Nephron progenitor cell (in vitro differentiated cells): ENCODE measurements around the gene CDK11B.

Experiments used
- DNase-seq: peaks from one replicate; pipeline ENCODE4 v3.0.0; 2021
- H3K27ac Mint-ChIP-seq: 2 replicates; pipeline ENCODE4 v1.8.0; 2021; ENCODE audit warnings: mild to moderate bottlenecking, moderate library complexity, mixed read lengths
- H3K27me3 Mint-ChIP-seq: 2 replicates; pipeline ENCODE4 v1.8.0; 2021; ENCODE audit warnings: mild to moderate bottlenecking, low read depth, mixed read lengths; ENCODE audit not compliant: poor library complexity
- H3K36me3 Mint-ChIP-seq: 2 replicates; pipeline ENCODE4 v1.8.0; 2021; ENCODE audit warnings: low read depth, mixed read lengths
- H3K4me1 Mint-ChIP-seq: 2 replicates; pipeline ENCODE4 v1.8.0; 2021; ENCODE audit warnings: mixed read lengths
- H3K4me3 Mint-ChIP-seq: 2 replicates; pipeline ENCODE4 v1.8.0; 2021; ENCODE audit warnings: mild to moderate bottlenecking, moderate library complexity, mixed read lengths
- H3K9me3 Mint-ChIP-seq: 2 replicates; pipeline ENCODE4 v1.8.0; 2021; ENCODE audit warnings: mild to moderate bottlenecking, moderate library complexity, mixed read lengths
- CTCF ChIP-seq: fragments of 200-600 bp; sonication (generic); IDR thresholded peaks from 2 replicates; pipeline ENCODE4 v1.5.0; 2021; ENCODE audit warnings: antibody characterized with exemption

CDK11B gene

GRCh38 chr1:1619917-1620361 lies 38.9 kb downstream of the CDK11B start:
- Mint-ChIP-seq H3K27me3 (no peaks in the 10 kb centered on the region), H3K27ac (no peak overlapping the region), H3K4me3 (no peak overlapping the region), H3K36me3 (no peaks in the 10 kb centered on the region), H3K4me1 (peaks cover 13% of the 10 kb centered on the region), H3K9me3 (no peaks in the 10 kb centered on the region)
- DNase-seq, result peak; percentile 38
- peak; percentile 20 for TF ChIP-seq CTCF

DNA sequence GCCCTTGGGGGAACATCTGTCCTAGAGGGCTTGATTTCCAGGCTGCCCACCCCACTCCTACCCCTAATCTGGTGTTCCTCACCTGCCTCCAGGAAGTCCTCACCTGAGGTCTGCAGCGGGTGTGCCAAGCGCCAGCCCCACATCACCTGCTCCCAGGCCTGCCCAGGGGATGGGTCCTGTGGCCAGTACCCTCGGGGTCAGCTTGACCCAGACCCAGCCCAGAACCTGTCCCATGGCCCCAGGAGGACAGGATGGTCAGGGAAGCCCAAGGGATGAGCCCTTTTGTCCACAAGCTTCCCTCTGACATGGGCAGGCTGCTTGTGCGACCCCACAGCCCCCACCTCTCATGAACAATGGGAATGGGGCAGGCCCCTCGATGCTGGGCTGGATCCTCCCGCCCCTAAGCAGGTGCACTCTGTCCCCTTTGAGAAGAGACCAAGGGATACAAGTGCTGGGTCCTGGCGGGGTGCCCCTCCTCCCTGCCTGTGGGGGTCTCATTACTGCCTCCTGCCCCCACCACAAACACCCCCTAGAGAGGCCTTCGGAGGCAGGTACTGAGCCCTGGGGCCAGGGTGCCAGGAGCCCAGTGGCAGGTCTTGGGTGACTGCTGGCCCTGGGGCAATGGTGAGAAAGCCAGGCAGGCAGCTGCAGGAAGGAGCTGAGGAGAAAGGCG lies 40.3 kb downstream of the CDK11B start:
- Mint-ChIP-seq H3K4me3 (no peak overlapping the region), H3K27me3 (no peaks in the 10 kb centered on the region), H3K4me1 (peaks cover 27% of the 10 kb centered on the region), H3K9me3 (no peaks in the 10 kb centered on the region), H3K27ac (no peak overlapping the region), H3K36me3 (no peaks in the 10 kb centered on the region)
- TF ChIP-seq CTCF, result no peak
- DNase-seq, result no peak

DNA sequence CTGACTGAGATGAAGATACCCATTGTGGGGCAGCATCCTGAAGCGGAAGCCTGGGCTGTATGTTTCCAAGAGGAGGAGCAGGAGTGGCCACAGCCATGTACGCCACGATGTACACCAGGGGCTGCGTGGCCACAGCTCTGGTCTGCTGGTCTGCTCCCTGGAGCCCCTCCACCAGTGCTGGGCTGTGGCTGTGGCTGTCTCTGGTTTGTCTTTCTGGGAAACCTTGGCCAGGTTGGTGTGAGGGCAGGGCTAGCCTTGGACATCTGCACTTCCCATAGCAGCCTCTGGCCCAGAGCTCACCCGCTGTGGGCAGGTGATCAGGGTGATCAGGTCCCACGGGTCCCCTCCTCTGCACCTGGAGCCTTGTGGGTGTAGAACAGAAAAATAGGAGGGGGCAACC lies 40.9 kb downstream of the CDK11B start:
- DNase-seq, result no peak
- Mint-ChIP-seq H3K9me3 (no peaks in the 10 kb centered on the region), H3K27ac (no peak overlapping the region), H3K27me3 (no peaks in the 10 kb centered on the region), H3K4me1 (peaks cover 29% of the 10 kb centered on the region), H3K36me3 (no peaks in the 10 kb centered on the region), H3K4me3 (peak overlapping the region; percentile 83)
- no peak for TF ChIP-seq CTCF

GRCh38 chr1:1617516-1617915 lies 41.3 kb downstream of the CDK11B start:
- no peaks in the 10 kb centered on the region for H3K27me3 Mint-ChIP-seq
- H3K36me3 Mint-ChIP-seq, result no peaks in the 10 kb centered on the region
- DNase-seq, result no peak
- no peaks in the 10 kb centered on the region for H3K9me3 Mint-ChIP-seq
- peak overlapping the region; percentile 48 for H3K27ac Mint-ChIP-seq
- peak overlapping the region; percentile 83 for H3K4me3 Mint-ChIP-seq
- no peak for TF ChIP-seq CTCF
- peaks cover 26% of the 10 kb centered on the region for H3K4me1 Mint-ChIP-seq

GRCh38 chr1:1616838-1617237 lies 42.0 kb downstream of the CDK11B start:
- Mint-ChIP-seq H3K27me3 (no peaks in the 10 kb centered on the region), H3K36me3 (peaks cover 5% of the 10 kb centered on the region), H3K4me1 (peaks cover 31% of the 10 kb centered on the region), H3K4me3 (peak overlapping the region; percentile 83), H3K9me3 (no peaks in the 10 kb centered on the region), H3K27ac (no peak overlapping the region)
- peak; percentile 9 for DNase-seq
- TF ChIP-seq CTCF, result no peak
